Pancreas (tissue), 10 donors: ENCODE data around the gene CEP152. TPM values are rescaled to one million over a fixed set of nuclear protein-coding genes. Genes with fewer than 3 reads are reported as not detected.
"Not testable (repeated sequence)": the region's sequence is repeated elsewhere in the genome, so short reads cannot be mapped to it uniquely, and the experiment has no call there.

Experiments used
- ATAC-seq, 4 donors: fragments of 200-7000 bp; cut with Tn5 transposase; one replicate each; pipeline versions ENCODE4 v1.8.0 to v1.9.1; 2020; ENCODE audit warnings: mild to moderate bottlenecking in 4 of 4, moderate library complexity in 4 of 4
- DNase-seq, 6 donors: peaks; one replicate each; pipeline ENCODE4 v3.0.0-alpha.2; 2020
- FAIRE-seq: peaks from 2 replicates; lab custom pipeline; 2012; peaks lifted over from hg19 to GRCh38; lab: Jason Lieb, UNC
- H3K27ac ChIP-seq, 4 donors: fragments of 200-600 bp; sonication (generic); 1 replicate in 3 of 4; 2 replicates in 1 of 4; pipeline versions ENCODE4 v1.5.0 to v1.8.0; 2020
- H3K27me3 ChIP-seq, 4 donors: fragments of 200-600 bp; one replicate each; pipeline ENCODE4 v1.8.0; 2021
- H3K36me3 ChIP-seq, 3 donors: fragments of 200-600 bp; sonication (generic) in 1 of 3; one replicate each; pipeline versions ENCODE4 v1.5.0 to v1.8.0; 2020 to 2021
- H3K4me1 ChIP-seq, 3 donors: fragments of 200-600 bp; one replicate each; pipeline ENCODE4 v1.8.0; 2021
- H3K4me3 ChIP-seq, 4 donors: fragments of 200-600 bp; sonication (generic) in 2 of 4; one replicate each; pipeline versions ENCODE4 v1.5.0 to v1.8.0; 2020 to 2021
- H3K9me3 ChIP-seq, 4 donors: fragments of 200-600 bp; one replicate each; pipeline ENCODE4 v1.8.0; 2021
- WGBS, 2 donors: extraction: QIAGEN DNeasy Blood & Tissue Kit; methylation state at CpG; one replicate each; pipeline ENCODE4 v1.1.7; 2013; 5-methylcytosine and 5-hydroxymethylcytosine counted together
- intact Hi-C, 3 donors: fragments of 100-400 bp; cut with DNase I; formaldehyde crosslinking; loops; one replicate each; pipeline versions ENCODE4 v1.11.1 to v1.14.2; 2022
- polyA plus RNA-seq, 2 donors: library from polyadenylated mRNA; stranded (reverse); fragments of 200-250 nt; gene quantifications; one replicate each; pipeline ENCODE4 v1.2.3, GENCODE V29; 2013
- total RNA-seq, 6 donors: library from RNA; stranded (reverse); fragmentation: NEBNext Ultra II Directional in 4 of 6; extraction: Animal tissue kit (Norgen Biotek cat#: 25700) in 4 of 6; gene quantifications; one replicate each; pipeline versions ENCODE4 v1.2.1 to v1.2.4, GENCODE V29; 2021 to 2023
- TF ChIP-seq, protein P1 (sequence below), 4 donors: fragments of 200-600 bp; sonication (generic) in 3 of 4; IDR thresholded peaks; one replicate each; pipeline versions ENCODE4 v1.5.0 to v1.8.0; 2021; ENCODE audit warnings: antibody characterized with exemption in 4 of 4
- donor health status: healthy with polysubstance abuse.
- donor health status: DM: no; HTN: no; CAD: no; lungs with moderate emphysema.
- donor health status: DM: no; HTN: no; CAD: no.
- donor health status: control.
- donor health status: control.
- donor health status: Bipolar disorder and iron deficiency.
- donor health status: DM: yes; HTN: yes; CAD: no.
- donor health status: DM: no; HTN: no; CAD: no.
- donor health status: DM: no; HTN: no; CAD: no.
- donor health status: DM: yes; HTN: yes; CAD: no.

CEP152 gene
- total and polyA plus RNA-seq, 8 donors, result 1.3 to 8.0 (median 2.5) TPM

DNA sequence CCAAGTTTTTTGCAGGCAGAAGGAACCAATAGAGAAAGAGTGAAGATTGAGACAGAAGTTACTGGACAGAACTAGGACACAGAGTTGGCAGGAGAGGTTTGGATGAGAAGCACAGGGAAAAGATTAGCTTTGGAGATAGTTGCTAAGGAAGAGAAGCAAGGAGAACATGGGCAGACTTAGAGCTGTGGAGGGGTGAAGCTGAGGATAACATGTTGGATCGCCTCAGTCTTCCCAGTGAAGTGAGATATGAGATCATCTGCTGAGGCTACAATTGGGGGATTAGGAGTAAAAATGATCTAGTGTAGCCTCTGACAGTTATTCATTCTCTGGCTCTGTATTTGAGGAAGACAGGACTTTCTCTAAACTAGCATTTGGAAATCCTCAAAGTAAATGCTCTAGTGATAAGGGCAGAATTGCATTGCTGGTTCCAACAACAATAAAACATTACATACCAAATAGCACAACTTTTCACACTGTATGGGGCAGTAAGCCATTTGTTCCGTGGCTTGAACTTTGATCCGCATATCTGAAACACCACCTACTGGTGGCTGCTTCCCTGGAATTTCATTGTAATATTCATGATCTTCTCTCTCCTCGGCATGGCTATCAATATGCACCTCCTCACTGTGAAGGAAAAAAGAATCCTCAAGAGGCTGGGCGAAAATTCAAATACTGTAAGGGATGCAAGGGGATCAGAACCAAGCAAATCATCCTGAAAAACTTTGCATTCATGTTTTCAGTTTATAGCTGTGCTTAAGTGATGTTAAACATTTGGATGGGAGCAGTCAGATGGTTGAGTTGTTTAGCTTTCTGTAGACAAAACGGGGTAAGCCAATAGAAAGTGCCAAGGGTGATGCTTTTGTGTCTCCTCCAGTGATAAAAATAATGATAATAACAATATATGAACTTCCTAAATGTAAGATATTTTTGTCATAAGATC, 44.9 kb upstream of the CEP152 start:
- Histone ChIP-seq H3K4me1 (no peaks in the 10 kb centered on the region), H3K36me3 (no peaks in the 10 kb centered on the region), H3K4me3 (no peak overlapping the region), H3K27ac (no peak overlapping the region), H3K27me3 (no peaks in the 10 kb centered on the region), H3K9me3 (no peaks in the 10 kb centered on the region)
- 9 to 11% methylated on average over 6 of the region's 6 CpGs for WGBS, 2 donors
- ATAC-seq (peak; percentile 73 to 96 (median 88)), DNase-seq (peak in 1 of 6 donors; percentile 25), FAIRE-seq (peak; percentile 51)
- TF ChIP-seq, protein P1, sequence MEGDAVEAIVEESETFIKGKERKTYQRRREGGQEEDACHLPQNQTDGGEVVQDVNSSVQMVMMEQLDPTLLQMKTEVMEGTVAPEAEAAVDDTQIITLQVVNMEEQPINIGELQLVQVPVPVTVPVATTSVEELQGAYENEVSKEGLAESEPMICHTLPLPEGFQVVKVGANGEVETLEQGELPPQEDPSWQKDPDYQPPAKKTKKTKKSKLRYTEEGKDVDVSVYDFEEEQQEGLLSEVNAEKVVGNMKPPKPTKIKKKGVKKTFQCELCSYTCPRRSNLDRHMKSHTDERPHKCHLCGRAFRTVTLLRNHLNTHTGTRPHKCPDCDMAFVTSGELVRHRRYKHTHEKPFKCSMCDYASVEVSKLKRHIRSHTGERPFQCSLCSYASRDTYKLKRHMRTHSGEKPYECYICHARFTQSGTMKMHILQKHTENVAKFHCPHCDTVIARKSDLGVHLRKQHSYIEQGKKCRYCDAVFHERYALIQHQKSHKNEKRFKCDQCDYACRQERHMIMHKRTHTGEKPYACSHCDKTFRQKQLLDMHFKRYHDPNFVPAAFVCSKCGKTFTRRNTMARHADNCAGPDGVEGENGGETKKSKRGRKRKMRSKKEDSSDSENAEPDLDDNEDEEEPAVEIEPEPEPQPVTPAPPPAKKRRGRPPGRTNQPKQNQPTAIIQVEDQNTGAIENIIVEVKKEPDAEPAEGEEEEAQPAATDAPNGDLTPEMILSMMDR (IDR thresholded peaks at IDR 0.05), result peak in 2 of 4 donors; percentile 33 to 38
- intact Hi-C loops, result no loop called here

DNA sequence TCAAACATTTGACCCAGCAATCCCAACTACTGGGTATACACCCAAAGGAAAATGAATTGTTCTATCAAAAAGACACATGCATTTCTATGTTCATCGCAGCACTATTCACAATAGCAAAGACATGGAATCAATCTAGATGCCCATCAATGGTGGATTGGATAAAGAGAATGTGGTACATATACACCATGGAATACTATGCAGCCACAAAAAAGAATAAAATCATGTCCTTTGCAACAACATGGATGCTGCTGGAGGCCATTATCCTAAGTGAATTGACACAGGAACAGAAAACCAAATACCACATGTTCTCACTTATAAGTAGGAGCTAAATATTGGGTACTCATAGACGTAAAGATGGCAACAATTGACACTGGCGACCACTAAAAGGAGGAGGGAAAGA, 43.6 kb upstream of the CEP152 start:
- ATAC-seq, FAIRE-seq, H3K27ac ChIP-seq, H3K4me3 ChIP-seq, H3K27me3 ChIP-seq, H3K36me3 ChIP-seq, intact Hi-C loops, DNase-seq, H3K4me1 ChIP-seq, H3K9me3 ChIP-seq: not testable (repeated sequence)
- WGBS, 2 donors, result 94 to 95% methylated on average over 3 of the region's 3 CpGs

DNA sequence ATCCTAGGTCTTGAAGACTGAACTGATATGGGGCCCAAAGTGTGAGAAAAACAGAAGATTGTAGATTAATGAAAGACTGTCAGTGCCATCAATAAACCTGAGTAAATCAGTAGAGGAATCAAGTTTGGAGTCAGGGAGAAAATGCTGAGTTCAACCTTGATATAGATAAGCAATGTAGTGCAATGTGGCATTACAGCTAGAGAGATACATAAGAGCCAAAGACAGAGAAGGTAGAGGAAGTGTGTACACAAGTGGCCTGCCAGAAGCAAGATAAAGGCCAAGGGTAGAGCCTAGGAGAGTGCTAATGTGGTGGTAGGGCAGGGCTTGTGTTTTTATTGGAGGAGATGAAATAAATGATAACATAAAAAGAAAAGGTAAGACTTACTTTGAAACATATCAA, 41.1 kb upstream of the CEP152 start:
- Histone ChIP-seq H3K36me3 (no peaks in the 10 kb centered on the region), H3K27ac (no peak overlapping the region), H3K27me3 (no peaks in the 10 kb centered on the region), H3K4me3 (no peak overlapping the region), H3K4me1 (no peaks in the 10 kb centered on the region), H3K9me3 (no peaks in the 10 kb centered on the region)
- FAIRE-seq (no peak), ATAC-seq (no peak), DNase-seq (no peak)
- TF ChIP-seq, protein P1 (IDR thresholded peaks at IDR 0.05), result no peak
- intact Hi-C loops, result no loop called here

DNA sequence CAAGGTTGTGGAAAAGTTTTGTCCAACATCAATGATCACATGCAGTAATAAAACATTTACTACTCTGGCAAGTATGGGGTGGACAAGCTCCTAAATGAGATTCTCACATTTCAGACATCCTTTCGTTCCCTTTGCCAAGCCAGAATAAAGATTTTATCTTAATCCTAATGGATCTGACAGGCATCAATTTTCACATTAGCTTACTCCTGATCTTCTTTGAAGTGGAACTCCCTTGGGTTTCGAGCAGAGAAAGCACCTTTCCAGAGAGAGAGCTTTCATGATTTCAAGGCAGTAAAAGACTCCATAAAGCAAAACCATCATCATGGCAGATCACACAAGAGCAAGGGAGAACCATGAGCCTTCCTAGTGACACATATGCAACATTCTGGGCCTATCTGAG, 39.8 kb upstream of the CEP152 start:
- FAIRE-seq (no peak), ATAC-seq (no peak), DNase-seq (no peak)
- no peak overlapping the region for H3K27ac ChIP-seq
- no peak overlapping the region for H3K4me3 ChIP-seq
- no peaks in the 10 kb centered on the region for H3K9me3 ChIP-seq
- H3K4me1 ChIP-seq, result no peaks in the 10 kb centered on the region
- H3K27me3 ChIP-seq, result no peaks in the 10 kb centered on the region
- WGBS, 2 donors, result 78 to 84% methylated on average over 2 of the region's 2 CpGs
- TF ChIP-seq, protein P1 (IDR thresholded peaks at IDR 0.05), result no peak
- intact Hi-C loops, result no loop called here
- H3K36me3 ChIP-seq, result no peaks in the 10 kb centered on the region

DNA sequence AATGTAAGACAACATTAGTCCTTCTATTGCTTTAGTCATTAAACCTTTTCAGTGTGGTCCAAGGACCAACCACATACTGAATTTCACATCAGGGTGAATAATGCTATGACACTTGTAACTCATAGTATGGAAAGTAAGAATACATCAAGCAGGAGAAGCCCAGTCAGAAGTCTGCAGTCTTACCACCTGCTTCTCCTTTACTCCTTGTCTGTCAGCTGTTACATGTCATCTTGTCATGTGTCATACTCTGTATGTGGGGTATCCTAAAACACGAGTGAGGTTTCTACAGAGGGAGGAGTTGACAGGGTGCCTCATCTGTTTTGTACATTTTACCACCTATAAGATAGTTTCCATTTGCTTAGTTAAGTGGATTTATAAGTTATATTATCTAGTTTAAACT, 34.3 kb upstream of the CEP152 start:
- Histone ChIP-seq H3K4me1 (peaks cover 0 to 5% (median 0%) of the 10 kb centered on the region in 3 donors), H3K36me3 (no peaks in the 10 kb centered on the region), H3K27me3 (no peaks in the 10 kb centered on the region), H3K4me3 (no peak overlapping the region), H3K9me3 (no peaks in the 10 kb centered on the region), H3K27ac (no peak overlapping the region)
- TF ChIP-seq, protein P1 (IDR thresholded peaks at IDR 0.05), result no peak
- FAIRE-seq (no peak), ATAC-seq (no peak), DNase-seq (no peak)
- 48 to 76% methylated on average over 1 of the region's 1 CpG for WGBS, 2 donors
- intact Hi-C loops, result no loop called here
